ENCODE measurements around the gene DMBX1. TPM values are rescaled to one million over a fixed set of nuclear protein-coding genes. Genes with fewer than 3 reads are reported as not detected.

DMBX1 gene
- total and polyA plus RNA-seq, 2 of the 4 experiments (the other 2 are of a cell fraction): not detected

- Histone ChIP-seq H4K20me1 (ENCODE audit: insufficient read depth, low read length) (no peaks in the 10 kb centered on the region), H3K9me1 (ENCODE audit: insufficient read depth, low read length) (no peaks in the 10 kb centered on the region), H3K23ac (ENCODE audit: low read depth, low read length) (no peak overlapping the region), H2AFZ (replicated peaks; ENCODE audit: low read length, poor library complexity) (no peak overlapping the region), H3K9me3 (ENCODE audit: control insufficient read depth, insufficient read depth, low read length) (no peaks in the 10 kb centered on the region), H3K79me1 (ENCODE audit: low read depth in 1 of 2, low read length in 2 of 2) (no peaks in the 10 kb centered on the region), H4K91ac (ENCODE audit: insufficient read depth, low read depth, low read length) (no peak overlapping the region), H4K8ac (ENCODE audit: low read depth in 2 of 2, low read length in 2 of 2) (no peak overlapping the region), H2AK9ac (replicated peaks; ENCODE audit: low read depth, low read length, poor library complexity) (no peak overlapping the region), H3K4me3 (ENCODE audit: insufficient read depth, low read depth, low read length) (no peak overlapping the region), H3K14ac (replicated peaks; ENCODE audit: low read depth, low read length) (no peak overlapping the region), H3K27me3 (ENCODE audit: control insufficient read depth, insufficient read depth, low read length) (peaks cover 64% of the 10 kb centered on the region), H3K4me2 (ENCODE audit: low read depth, low read length) (no peak overlapping the region), H3K4me1 (ENCODE audit: control insufficient read depth, insufficient read depth, low read length) (no peaks in the 10 kb centered on the region), H3K56ac (ENCODE audit: extremely low read depth, insufficient read depth, low read length) (no peak overlapping the region), H2BK5ac (ENCODE audit: low read depth, low read length, poor library complexity, severe bottlenecking) (no peak overlapping the region), H2AK5ac (ENCODE audit: low read depth, low read length) (no peak overlapping the region), H2BK15ac (ENCODE audit: low read depth, low read length) (no peak overlapping the region), H3K9ac (ENCODE audit: low read depth, low read length) (no peak overlapping the region), H2BK120ac (ENCODE audit: low read depth, low read length) (no peak overlapping the region), H4K5ac (ENCODE audit: low read depth, low read length) (no peak overlapping the region), H2BK20ac (ENCODE audit: low read depth, low read length) (no peak overlapping the region), H3K36me3 (ENCODE audit: control insufficient read depth, insufficient read depth, low read length) (no peaks in the 10 kb centered on the region), H3K4ac (ENCODE audit: low read depth, low read length) (no peak overlapping the region), H3K27ac (ENCODE audit: insufficient read depth, low read length) (no peak overlapping the region), H3K18ac (ENCODE audit: low read depth, low read length) (no peak overlapping the region)
- ATAC-seq (ENCODE audit: low read depth) (no peak), DNase-seq (no peak)
- TF ChIP-seq BHLHE40 (IDR thresholded peaks at IDR 0.05; ENCODE audit: low read depth, low read length) (no peak), MAZ (IDR thresholded peaks at IDR 0.05; ENCODE audit: borderline replicate concordance, low read depth, low read length) (no peak), ELK1 (IDR thresholded peaks at IDR 0.05; ENCODE audit: borderline replicate concordance, low read depth, low read length) (no peak), SMC3 (IDR thresholded peaks at IDR 0.05; ENCODE audit: low read depth, low read length) (no peak), CHD1 (IDR thresholded peaks at IDR 0.05; ENCODE audit: low read depth, low read length) (no peak), CTCF (conservative IDR thresholded peaks at IDR 0.05; ENCODE audit: low read depth, low read length) (no peak), RCOR1 (IDR thresholded peaks at IDR 0.05; ENCODE audit: insufficient replicate concordance, low read length) (no peak)
- no TSS peak for BruUV-seq (replicated peaks)
- dilution Hi-C loops (cut with HindIII; ENCODE audit: low sequenced_read_pairs, unreplicated experiment): no loop called here
- in situ Hi-C loops (cut with MboI; ENCODE audit: low sequenced_read_pairs): loop anchor here (5.0 kb wide), 3 partner anchors 52 to 122 kb away; no protein-coding TSS in a partner anchor
- WGBS, 2 experiments (ENCODE audit: extremely low coverage in 2 of 2, insufficient read length in 1 of 2): 38% methylated on average over 2 of the region's 4 CpGs; no CpG with 5 or more reads in 1 of the 2 experiments
- POLR2A ChIA-PET (ENCODE audit: unreplicated experiment): no interaction called here
- CTCF ChIA-PET: interaction anchor here (1.0 to 1.6 kb wide), 4 partner anchors 9 to 87 kb away, joined by 3 to 6 read pairs (median 4); no protein-coding TSS in a partner anchor
- intact Hi-C loops (cut with micrococcal nuclease): no loop called here
Observed at GRCh38 chr1:46529031-46529630, 39.5 kb downstream of the DMBX1 start.
